Neutrophil (primary cell): ENCODE measurements around the gene ZNF585A.

ENCODE experiments used
- H3K27ac ChIP-seq: fragments of 200-600 bp; sonication (generic); 2 replicates; pipeline ENCODE4 v1.5.1; 2016; ENCODE audit warnings: mild to moderate bottlenecking, moderate library complexity
- H3K27me3 ChIP-seq: fragments of 200-600 bp; sonication (generic); 2 replicates; pipeline ENCODE4 v1.6.0; 2016; ENCODE audit warnings: mild to moderate bottlenecking
- H3K36me3 ChIP-seq: fragments of 200-600 bp; sonication (generic); 2 replicates; pipeline ENCODE4 v1.5.1; 2017
- H3K4me1 ChIP-seq, 2 experiments: fragments of 200-600 bp in 1 of 2; sonication (generic) in 1 of 2; 1 replicate in 1 of 2; 2 replicates in 1 of 2; pipeline versions ENCODE4 v1.5.1 to v1.6.1; 2013 to 2016; ENCODE audit warnings: low read depth in 1 of 2, low read length in 1 of 2, mild to moderate bottlenecking in 1 of 2, moderate library complexity in 1 of 2; ENCODE audit not compliant: control insufficient read depth in 1 of 2, insufficient read depth in 1 of 2
- H3K4me3 ChIP-seq, 2 experiments: fragments of 200-600 bp in 1 of 2; sonication (generic) in 1 of 2; 1 replicate in 1 of 2; 2 replicates in 1 of 2; pipeline ENCODE4 v1.5.1; 2013 to 2016; ENCODE audit warnings: low read depth in 1 of 2, low read length in 1 of 2, mild to moderate bottlenecking in 1 of 2, moderate library complexity in 1 of 2
- H3K9me3 ChIP-seq: fragments of 200-600 bp; sonication (generic); 2 replicates; pipeline ENCODE4 v1.5.1; 2016
- CTCF ChIP-seq: fragments of 200-600 bp; sonication (generic); IDR thresholded peaks from 2 replicates; pipeline ENCODE4 v1.5.1; 2016; ENCODE audit warnings: antibody characterized with exemption

ZNF585A gene

DNA sequence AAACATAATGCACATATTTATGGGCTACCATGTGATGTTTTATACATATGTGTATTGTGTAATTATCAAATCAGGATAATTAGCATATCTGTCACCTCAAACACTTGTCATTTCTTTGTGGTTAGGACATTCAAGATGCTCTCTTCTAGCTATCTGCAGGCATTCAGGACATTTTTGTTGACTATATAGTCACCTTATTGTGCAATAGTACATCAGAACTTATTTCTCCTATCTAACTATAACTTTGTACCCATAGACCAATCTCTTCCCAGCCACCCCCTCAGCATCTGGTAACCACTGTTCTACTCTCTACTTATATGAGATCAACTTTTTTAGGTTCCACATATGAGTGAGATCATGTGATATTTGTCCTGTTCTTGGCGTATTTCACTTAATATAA lies 73.9 kb downstream of the ZNF585A start:
- Histone ChIP-seq H3K27ac (no peak overlapping the region), H3K9me3 (peaks cover 4% of the 10 kb centered on the region), H3K36me3 (peaks cover 4% of the 10 kb centered on the region)

DNA sequence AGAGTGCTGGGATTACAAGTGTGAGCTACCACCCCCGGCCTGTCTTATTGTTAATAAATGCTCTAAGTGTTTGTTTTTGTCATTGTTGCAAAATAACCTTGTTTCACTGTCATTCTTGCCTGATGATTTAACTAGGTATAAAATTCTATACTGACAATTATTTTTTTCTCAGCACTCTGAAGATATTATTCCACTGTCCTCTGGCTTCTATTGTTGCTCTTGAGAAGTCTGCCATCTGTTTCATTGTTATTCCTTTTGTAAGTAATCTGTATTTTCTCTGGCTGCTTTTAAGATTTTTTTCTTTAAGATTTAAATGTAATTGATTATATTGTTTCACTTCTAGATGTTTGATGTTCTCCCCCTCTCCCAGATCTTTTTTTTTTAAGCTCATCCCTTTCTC lies 76.6 kb downstream of the ZNF585A start:
- no peaks in the 10 kb centered on the region for H3K27me3 ChIP-seq
- H3K4me3 ChIP-seq = no peak overlapping the region
- peaks cover 4% of the 10 kb centered on the region for H3K36me3 ChIP-seq
- no peak overlapping the region for H3K27ac ChIP-seq
- no peak for TF ChIP-seq CTCF
- H3K4me1 ChIP-seq = no peaks in the 10 kb centered on the region
- peaks cover 7% of the 10 kb centered on the region for H3K9me3 ChIP-seq

More for the DNA sequence above, 73.9 kb downstream of the ZNF585A start:
- no peak for TF ChIP-seq CTCF
- Histone ChIP-seq H3K27me3 (no peaks in the 10 kb centered on the region), H3K4me1 (no peaks in the 10 kb centered on the region), H3K4me3 (no peak overlapping the region)
